Loucy (cell line): ENCODE results near the gene AGXT.

Experiments used
- H2AFZ ChIP-seq: fragments of 200-600 bp; sonication (generic); 2 replicates; pipeline ENCODE4 v1.6.0; 2016; ENCODE audit warnings: antibody characterized with exemption, mild to moderate bottlenecking, low read length, moderate library complexity
- H3F3A ChIP-seq: fragments of 200-600 bp; 2 replicates; pipeline ENCODE4 v1.6.0; 2016; ENCODE audit warnings: antibody characterized with exemption, low read depth, mild to moderate bottlenecking
- H3K27me3 ChIP-seq: fragments of 200-600 bp; sonication (generic); 2 replicates; pipeline ENCODE4 v1.6.1; 2014; ENCODE audit warnings: low read length, mild to moderate bottlenecking; ENCODE audit not compliant: insufficient read depth, poor library complexity, severe bottlenecking
- H3K36me3 ChIP-seq: fragments of 200-600 bp; sonication (generic); 2 replicates; pipeline ENCODE4 v1.6.1; 2016; ENCODE audit warnings: low read length; ENCODE audit not compliant: insufficient read depth
- H3K4me1 ChIP-seq: fragments of 200-600 bp; sonication (generic); 2 replicates; pipeline ENCODE4 v1.5.1; 2014; ENCODE audit warnings: low read length, mild to moderate bottlenecking; ENCODE audit not compliant: insufficient read depth, poor library complexity, severe bottlenecking
- H3K4me2 ChIP-seq: fragments of 200-600 bp; sonication (generic); 2 replicates; pipeline ENCODE4 v1.6.0; 2014; ENCODE audit warnings: antibody characterized with exemption, low read length, low read depth, mild to moderate bottlenecking; ENCODE audit not compliant: poor library complexity, severe bottlenecking
- H3K4me3 ChIP-seq: fragments of 200-600 bp; sonication (generic); 2 replicates; pipeline ENCODE4 v1.5.1; 2014; ENCODE audit warnings: low read length, mild to moderate bottlenecking, mixed read lengths; ENCODE audit not compliant: poor library complexity, severe bottlenecking
- H3K79me2 ChIP-seq: fragments of 200-600 bp; sonication (generic); 2 replicates; pipeline ENCODE4 v1.6.1; 2014; ENCODE audit warnings: low read length; ENCODE audit not compliant: insufficient read depth
- H3K9ac ChIP-seq: fragments of 200-600 bp; sonication (generic); 2 replicates; pipeline ENCODE4 v1.6.0; 2014; ENCODE audit warnings: mild to moderate bottlenecking, low read depth, low read length, moderate library complexity; ENCODE audit not compliant: poor library complexity, severe bottlenecking
- H3K9me2 ChIP-seq: fragments of 200-600 bp; sonication (generic); replicated peaks from 2 replicates; pipeline ENCODE4 v1.6.1; 2016; ENCODE audit warnings: low read depth, low read length, mixed read lengths
- H3K9me3 ChIP-seq: fragments of 200-600 bp; sonication (generic); 2 replicates; pipeline ENCODE4 v1.6.1; 2014; ENCODE audit warnings: mild to moderate bottlenecking, antibody characterized with exemption, low read length, low read depth; ENCODE audit not compliant: insufficient read depth
- H4K20me1 ChIP-seq: fragments of 200-600 bp; sonication (generic); 2 replicates; pipeline ENCODE4 v1.6.0; 2014; ENCODE audit warnings: antibody characterized with exemption, low read length, mild to moderate bottlenecking; ENCODE audit not compliant: insufficient read depth, poor library complexity, severe bottlenecking
- EZH2phosphoT487 ChIP-seq: fragments of 200-600 bp; IDR thresholded peaks from 2 replicates; pipeline ENCODE4 v1.6.1; 2018; ENCODE audit warnings: antibody characterized with exemption, mild to moderate bottlenecking, moderate library complexity, borderline replicate concordance
- TF ChIP-seq, protein P1 (sequence below): fragments of 200-600 bp; sonication (generic); conservative IDR thresholded peaks from 2 replicates; pipeline ENCODE4 v1.5.1; 2014; ENCODE audit warnings: mild to moderate bottlenecking, antibody characterized with exemption, low read length

Gene AGXT

DNA sequence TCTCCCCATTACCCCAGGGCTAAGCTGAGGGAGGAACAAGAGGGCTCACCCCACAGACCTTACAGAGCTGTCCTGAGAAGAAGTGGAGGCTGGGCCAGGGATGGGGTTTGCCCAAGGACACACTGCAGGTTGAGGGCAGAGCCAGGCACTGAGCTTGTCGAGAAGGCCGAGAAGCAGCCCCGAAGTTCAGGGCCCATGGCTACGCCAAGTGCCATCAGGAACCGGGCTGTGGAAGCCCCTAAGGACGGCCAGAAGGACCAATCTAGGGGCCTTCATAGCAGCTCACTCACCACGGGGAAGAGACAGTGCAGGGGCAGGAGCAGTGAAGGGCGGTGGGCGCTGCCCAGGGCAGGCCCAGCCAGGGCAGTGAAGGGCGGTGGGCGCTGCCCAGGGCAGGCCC is 18.6 kb upstream of the AGXT start:
- Histone ChIP-seq H4K20me1 (no peaks in the 10 kb centered on the region), H3K4me3 (no peak overlapping the region), H3K36me3 (no peaks in the 10 kb centered on the region), H3K4me1 (no peaks in the 10 kb centered on the region), H3K4me2 (no peak overlapping the region), H3K9me2 (no peaks in the 10 kb centered on the region), H3K79me2 (no peaks in the 10 kb centered on the region), H3K9ac (no peak overlapping the region), H3K27me3 (no peaks in the 10 kb centered on the region), H3K9me3 (peaks cover 3% of the 10 kb centered on the region; the same call in 1 of the 2 replicates), H3F3A (no peaks in the 10 kb centered on the region), H2AFZ (no peak overlapping the region)
- TF ChIP-seq, protein P1, sequence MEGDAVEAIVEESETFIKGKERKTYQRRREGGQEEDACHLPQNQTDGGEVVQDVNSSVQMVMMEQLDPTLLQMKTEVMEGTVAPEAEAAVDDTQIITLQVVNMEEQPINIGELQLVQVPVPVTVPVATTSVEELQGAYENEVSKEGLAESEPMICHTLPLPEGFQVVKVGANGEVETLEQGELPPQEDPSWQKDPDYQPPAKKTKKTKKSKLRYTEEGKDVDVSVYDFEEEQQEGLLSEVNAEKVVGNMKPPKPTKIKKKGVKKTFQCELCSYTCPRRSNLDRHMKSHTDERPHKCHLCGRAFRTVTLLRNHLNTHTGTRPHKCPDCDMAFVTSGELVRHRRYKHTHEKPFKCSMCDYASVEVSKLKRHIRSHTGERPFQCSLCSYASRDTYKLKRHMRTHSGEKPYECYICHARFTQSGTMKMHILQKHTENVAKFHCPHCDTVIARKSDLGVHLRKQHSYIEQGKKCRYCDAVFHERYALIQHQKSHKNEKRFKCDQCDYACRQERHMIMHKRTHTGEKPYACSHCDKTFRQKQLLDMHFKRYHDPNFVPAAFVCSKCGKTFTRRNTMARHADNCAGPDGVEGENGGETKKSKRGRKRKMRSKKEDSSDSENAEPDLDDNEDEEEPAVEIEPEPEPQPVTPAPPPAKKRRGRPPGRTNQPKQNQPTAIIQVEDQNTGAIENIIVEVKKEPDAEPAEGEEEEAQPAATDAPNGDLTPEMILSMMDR: no peak
- no peak for TF ChIP-seq EZH2phosphoT487

DNA sequence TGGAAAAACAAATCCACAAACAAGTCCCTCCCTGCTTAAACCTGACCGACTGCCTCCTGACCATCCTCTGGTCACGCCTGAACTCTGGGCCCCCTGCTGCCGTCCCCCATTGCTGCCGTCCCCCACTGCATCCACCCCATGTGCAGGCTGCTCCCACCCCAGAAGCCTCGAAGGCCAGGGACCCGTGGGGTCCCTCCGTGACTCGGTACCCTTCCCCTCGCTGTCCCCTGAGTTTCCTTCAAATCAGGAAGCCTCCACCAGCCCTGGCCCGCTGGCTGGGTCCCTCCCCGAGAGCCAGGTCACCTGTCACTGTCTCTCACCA is 17.9 kb upstream of the AGXT start:
- TF ChIP-seq, protein P1: no peak
- no peak for TF ChIP-seq EZH2phosphoT487
- H3K27me3 ChIP-seq: no peaks in the 10 kb centered on the region
- H3K9ac ChIP-seq: no peak overlapping the region
- H2AFZ ChIP-seq: no peak overlapping the region
- no peak overlapping the region for H3K4me2 ChIP-seq
- H3K36me3 ChIP-seq: no peaks in the 10 kb centered on the region
- no peaks in the 10 kb centered on the region for H3F3A ChIP-seq
- H3K4me3 ChIP-seq: no peak overlapping the region
- H3K9me3 ChIP-seq: peaks cover 3% of the 10 kb centered on the region; the same call in 1 of the 2 replicates
- H4K20me1 ChIP-seq: no peaks in the 10 kb centered on the region
- H3K79me2 ChIP-seq: no peaks in the 10 kb centered on the region
- H3K4me1 ChIP-seq: no peaks in the 10 kb centered on the region
- no peaks in the 10 kb centered on the region for H3K9me2 ChIP-seq

GRCh38 chr2:240851078-240851991 is 17.3 kb upstream of the AGXT start:
- Histone ChIP-seq H3K4me1 (no peaks in the 10 kb centered on the region), H4K20me1 (no peaks in the 10 kb centered on the region), H3F3A (no peaks in the 10 kb centered on the region), H3K9me2 (no peaks in the 10 kb centered on the region), H3K36me3 (no peaks in the 10 kb centered on the region), H3K27me3 (no peaks in the 10 kb centered on the region), H2AFZ (no peak overlapping the region), H3K4me3 (no peak overlapping the region), H3K9me3 (peaks cover 5% of the 10 kb centered on the region; the same call in 1 of the 2 replicates), H3K4me2 (no peak overlapping the region), H3K9ac (no peak overlapping the region), H3K79me2 (no peaks in the 10 kb centered on the region)
- TF ChIP-seq, protein P1: peak; percentile 88
- no peak for TF ChIP-seq EZH2phosphoT487
